D721Med (cell line): ENCODE data around the gene DHRS7.

ENCODE experiments used
- DNase-seq: peaks from one replicate; pipeline ENCODE4 v3.0.0; 2011; ENCODE audit warnings: low spot score; ENCODE audit not compliant: insufficient read length
- FAIRE-seq: peaks from 2 replicates; lab custom pipeline; 2011; peaks lifted over from hg19 to GRCh38; lab: Jason Lieb, UNC
- CTCF ChIP-seq: IDR thresholded peaks from 2 replicates; pipeline ENCODE4 v1.5.1; 2012; ENCODE audit warnings: mild to moderate bottlenecking, control low read depth; ENCODE audit not compliant: insufficient read depth; ENCODE audit errors: missing control alignments

The DHRS7 gene

GRCh38 chr14:60184146-60184904, 19.1 kb upstream of the DHRS7 start:
- no peak for DNase-seq
- FAIRE-seq = peak; percentile 82
- peak; percentile 79 for TF ChIP-seq CTCF

GRCh38 chr14:60183741-60184140, 18.5 kb upstream of the DHRS7 start:
- no peak for TF ChIP-seq CTCF
- DNase-seq (no peak), FAIRE-seq (no peak)

- no peak for FAIRE-seq
- no peak for TF ChIP-seq CTCF
- DNase-seq = no peak
These were observed 17.9 kb upstream of the DHRS7 start for GRCh38 chr14:60183138-60183537.

- DNase-seq = no peak
- FAIRE-seq = no peak
- TF ChIP-seq CTCF = no peak
These were observed 14.3 kb upstream of the DHRS7 start for GRCh38 chr14:60179431-60179869.

- no peak for FAIRE-seq
- TF ChIP-seq CTCF = no peak
- DNase-seq = no peak
These were observed 13.6 kb upstream of the DHRS7 start for GRCh38 chr14:60178820-60179219.

- peak; percentile 44 for FAIRE-seq
- no peak for DNase-seq
- no peak for TF ChIP-seq CTCF
These were observed 13.0 kb upstream of the DHRS7 start for GRCh38 chr14:60178164-60178563.

GRCh38 chr14:60175255-60175902, 10.2 kb upstream of the DHRS7 start:
- DNase-seq = no peak
- TF ChIP-seq CTCF = no peak
- no peak for FAIRE-seq
